ENCODE measurements around the gene POU6F2.

The POU6F2 gene

GRCh38 chr7:39465055-39465929 is 487.6 kb downstream of the POU6F2 start:
- no peak for DNase-seq

DNA sequence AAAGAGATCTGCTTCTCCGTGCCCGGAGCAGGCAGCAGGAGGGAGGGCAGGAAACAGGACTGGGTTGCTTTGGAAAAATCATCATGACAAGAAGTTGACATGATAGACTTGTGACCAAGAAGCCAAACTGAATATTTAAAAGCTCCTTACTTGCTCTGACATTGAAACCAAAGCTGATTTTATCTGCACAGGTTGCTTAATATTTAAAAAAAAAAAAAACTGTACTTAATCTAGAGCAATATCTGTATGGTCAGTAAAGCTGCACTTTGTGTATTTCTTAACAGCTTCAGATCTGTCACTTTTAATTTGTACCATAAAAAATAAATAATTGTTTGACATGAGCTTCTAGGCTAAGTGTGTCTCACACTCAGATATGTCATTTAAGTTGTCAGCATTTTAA is 490.6 kb downstream of the POU6F2 start:
- DNase-seq = no peak

DNA sequence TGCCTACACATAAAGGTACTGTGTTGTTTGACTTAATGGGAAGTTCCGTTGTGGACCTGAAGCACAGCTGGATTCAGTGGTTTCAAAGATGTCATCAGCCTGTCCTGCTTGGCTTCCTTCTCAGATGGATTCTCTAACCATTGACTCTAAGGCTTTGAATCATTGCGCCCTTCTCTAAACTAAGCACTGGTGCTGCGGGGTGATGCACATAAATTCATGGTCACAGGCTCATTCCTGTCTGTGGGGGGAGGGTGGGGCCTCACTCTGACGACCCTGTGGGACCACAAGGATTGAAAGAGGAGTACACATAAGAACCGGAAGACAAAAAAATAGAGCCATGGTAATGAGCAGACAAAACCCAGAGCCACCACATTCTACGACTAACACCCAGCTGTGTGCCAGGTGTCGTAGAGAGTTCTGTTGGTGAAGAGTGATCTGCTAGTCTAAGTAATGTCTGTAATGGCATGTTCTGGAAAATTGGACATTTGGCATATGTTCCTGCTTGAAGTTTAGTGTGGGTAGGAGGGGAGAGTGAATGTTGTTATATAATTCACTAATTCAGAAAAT is 491.2 kb downstream of the POU6F2 start:
- no peak for DNase-seq

DNA sequence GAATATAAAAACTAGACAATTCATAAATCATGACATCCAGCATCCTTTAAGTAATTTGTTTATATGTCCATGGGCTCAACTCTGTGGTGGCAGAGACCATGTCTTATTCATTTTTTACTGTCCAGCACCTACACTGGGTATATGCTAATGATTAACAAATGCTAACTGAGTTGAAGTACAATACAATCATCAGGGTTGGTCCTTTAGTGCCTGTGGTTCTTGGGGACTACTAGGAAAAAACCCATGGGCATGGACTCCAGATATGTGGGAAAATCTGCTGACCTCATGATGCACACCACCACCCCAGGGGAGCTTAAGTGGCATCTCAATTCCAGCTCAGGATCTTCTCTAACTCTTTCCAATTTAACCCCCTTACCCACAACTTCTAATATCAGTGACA is 503.2 kb downstream of the POU6F2 start:
- no peak for DNase-seq

GRCh38 chr7:39488467-39489393 is 511.0 kb downstream of the POU6F2 start:
- DNase-seq = no peak

GRCh38 chr7:39490296-39490695 is 512.6 kb downstream of the POU6F2 start:
- no peak for DNase-seq

GRCh38 chr7:39493934-39494333 is 516.2 kb downstream of the POU6F2 start:
- no peak for DNase-seq

- no peak for DNase-seq
Observed at GRCh38 chr7:39501358-39501757, 523.6 kb downstream of the POU6F2 start.

- no peak for DNase-seq
Observed at GRCh38 chr7:39504963-39505362, 527.3 kb downstream of the POU6F2 start.

DNA sequence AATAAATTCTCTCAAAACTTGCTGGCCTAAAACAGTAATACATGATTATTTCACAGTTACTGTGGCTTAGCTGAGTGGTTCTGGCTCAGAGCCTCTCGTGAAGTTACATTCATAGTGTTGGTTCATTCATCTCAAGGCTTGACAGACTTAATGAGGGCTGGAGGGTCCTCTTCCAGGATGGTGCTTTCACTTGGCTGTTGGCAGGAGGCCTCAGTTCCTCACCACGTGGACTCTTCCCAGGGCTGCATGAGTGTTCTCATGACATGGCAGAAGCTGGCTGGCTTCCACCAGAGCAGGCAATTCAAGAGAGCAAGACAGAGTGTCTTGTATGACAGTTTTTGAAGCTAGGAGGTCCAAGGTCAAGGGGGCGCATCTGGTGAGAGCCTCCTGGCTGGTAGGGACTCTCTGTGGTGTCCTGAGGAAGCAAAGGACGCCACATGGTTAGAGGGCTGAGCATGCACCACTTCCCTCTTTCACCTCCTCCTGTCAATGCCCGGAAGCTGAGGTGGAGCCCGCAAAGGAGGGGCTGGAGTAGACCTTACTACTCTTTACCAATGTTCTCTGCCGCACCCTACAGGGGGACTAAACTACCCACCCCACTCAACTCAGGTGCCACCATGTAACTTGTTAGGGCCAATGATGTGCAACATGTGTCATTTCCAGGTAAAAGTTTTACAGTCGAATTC is 530.3 kb downstream of the POU6F2 start:
- no peak for DNase-seq

GRCh38 chr7:39509436-39509835 is 531.7 kb downstream of the POU6F2 start:
- no peak for DNase-seq

GRCh38 chr7:39509912-39510311 is 532.2 kb downstream of the POU6F2 start:
- no peak for DNase-seq

GRCh38 chr7:39510864-39511354 is 533.2 kb downstream of the POU6F2 start:
- DNase-seq = no peak

- no peak for DNase-seq
Observed at GRCh38 chr7:39515534-39516228, 538.0 kb downstream of the POU6F2 start.

- no peak for DNase-seq
Observed at GRCh38 chr7:39516498-39516897, 538.8 kb downstream of the POU6F2 start.

DNA sequence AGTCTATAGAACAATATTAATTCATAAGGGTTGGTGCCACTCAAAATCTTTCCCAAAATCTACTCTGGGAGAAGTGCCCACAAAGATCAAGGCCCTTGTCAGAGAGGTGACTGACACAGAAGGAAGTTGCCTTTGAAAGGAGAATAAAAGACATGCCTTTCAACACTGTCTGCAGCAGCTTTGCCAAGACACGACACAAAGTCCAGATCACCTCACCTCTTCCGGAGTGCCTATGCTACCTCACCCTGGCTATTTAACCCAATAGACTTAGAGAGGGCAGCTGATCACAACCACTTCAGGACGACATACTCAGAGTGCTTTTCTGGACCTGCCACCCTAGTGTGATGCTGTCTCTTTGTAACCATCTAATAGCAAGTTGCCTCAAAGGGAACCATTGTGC is 539.5 kb downstream of the POU6F2 start:
- DNase-seq = no peak
